ENCODE measurements around the gene HPS1.
A peak's percentile ranks its signal among the peaks of the same experiment; 100 is the strongest.

The HPS1 gene

DNA sequence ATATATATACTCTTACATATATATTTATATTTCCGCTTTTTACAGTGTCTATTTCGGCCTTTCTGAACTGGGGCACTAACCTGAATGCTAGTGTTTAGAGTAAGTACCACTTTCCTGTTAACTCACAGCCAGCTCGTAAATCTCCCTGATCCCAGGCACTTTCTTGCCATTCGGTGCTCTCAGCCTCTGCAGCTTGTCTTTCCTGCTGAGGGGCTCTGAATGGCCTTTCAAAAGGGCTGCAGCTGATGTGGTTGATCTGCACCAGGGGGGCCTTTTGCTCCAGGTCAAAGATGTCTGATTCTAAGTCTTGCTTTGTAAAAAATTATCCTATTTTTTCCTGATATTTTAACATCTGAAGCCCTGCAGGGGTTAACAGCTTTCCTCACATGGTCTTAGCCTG is 25.5 kb upstream of the HPS1 start:
- no peak for TF ChIP-seq GATA3 (IDR thresholded peaks at IDR 0.05; ENCODE audit: low read depth, low read length)
- no peak for TF ChIP-seq GATA2 (IDR thresholded peaks at IDR 0.05; ENCODE audit: low read depth, low read length)

- TF ChIP-seq GATA2 (IDR thresholded peaks at IDR 0.05; ENCODE audit: low read depth, low read length) (no peak), GATA3 (IDR thresholded peaks at IDR 0.05; ENCODE audit: low read depth, low read length) (no peak)
Measured at GRCh38 chr10:98470850-98471249, 24.1 kb upstream of the HPS1 start.

DNA sequence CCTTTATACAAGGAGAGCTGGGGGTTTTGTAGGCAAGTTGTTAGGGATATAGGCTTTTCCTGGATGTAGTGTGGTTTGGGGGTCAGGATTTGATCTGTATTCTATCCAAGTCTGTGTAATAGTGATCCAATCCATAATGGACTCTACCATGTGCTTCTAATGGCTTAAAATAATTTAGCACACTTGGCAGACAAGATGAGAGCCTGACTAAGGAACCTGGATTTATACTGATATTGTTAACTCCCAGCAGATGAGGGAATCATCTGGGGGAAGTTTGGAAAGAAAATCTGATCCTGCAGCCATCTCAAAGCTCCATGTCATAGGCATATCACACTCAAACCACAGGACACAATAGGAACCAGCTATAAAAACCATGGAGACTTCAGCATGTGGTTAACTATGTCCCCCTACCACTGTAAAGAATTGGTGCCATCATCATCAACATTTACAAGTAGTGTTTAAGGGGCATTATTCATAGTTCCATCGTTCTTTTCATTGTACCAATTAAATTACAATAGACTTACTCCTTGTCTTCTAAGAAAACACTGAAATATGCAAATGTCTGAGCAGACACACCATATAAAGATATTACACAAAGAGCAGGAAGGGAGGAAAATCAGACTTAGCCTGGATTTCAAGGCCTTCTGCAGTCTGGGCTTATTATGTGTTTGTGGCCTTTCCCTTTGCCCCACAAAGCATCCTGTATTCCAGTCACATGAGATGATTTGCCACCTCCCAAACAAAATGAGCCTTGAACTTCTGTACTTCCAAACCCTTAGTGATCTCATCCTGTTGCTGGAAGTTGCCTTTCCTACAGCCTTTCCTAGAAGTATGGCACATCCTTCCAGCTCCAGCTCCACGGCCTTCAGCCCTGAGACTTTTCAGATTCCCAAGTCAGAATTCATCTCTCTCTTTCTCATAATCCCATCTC is 22.5 kb upstream of the HPS1 start:
- TF ChIP-seq GATA3 (IDR thresholded peaks at IDR 0.05; ENCODE audit: low read depth, low read length) (no peak), GATA2 (IDR thresholded peaks at IDR 0.05; ENCODE audit: low read depth, low read length) (no peak)

DNA sequence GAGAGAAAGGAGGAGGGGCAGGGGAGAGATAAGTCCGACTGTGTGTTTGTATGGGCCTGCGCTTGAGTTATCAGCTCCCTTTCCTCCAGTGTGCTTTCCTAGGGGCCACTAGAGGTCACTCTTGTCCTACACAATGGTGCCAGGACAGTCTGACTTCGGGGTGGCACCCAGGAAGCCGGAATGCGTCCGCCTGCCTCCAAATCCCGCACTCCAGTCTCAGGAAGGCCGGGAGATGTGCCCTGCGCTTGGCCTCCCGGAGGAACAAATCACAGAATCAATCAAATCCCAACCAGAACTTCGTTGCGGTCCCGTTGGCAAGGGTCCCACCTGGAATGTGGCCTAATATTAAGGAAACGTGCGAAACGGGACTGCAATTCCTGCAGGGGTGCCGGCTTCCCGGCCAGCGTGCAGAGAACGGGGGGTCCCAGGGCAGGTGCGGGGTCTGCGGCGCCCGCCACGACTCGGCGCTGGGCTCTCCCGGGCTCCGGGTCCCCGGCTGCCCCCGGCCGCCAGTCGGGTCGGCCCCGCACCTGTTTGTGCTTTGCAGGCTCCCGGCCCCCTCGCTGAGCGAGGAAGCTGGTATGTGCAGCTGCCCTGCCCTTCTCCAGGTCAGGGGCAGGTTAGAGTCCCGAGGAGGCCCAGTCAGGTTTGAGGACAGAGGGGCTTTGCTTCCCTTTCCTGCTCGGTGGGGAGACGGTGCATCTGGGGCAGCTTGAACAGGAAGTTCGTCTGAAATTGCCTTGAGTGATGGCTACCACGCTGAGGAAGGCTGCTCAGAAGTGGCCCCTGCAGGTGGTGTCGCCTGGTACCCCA is 21.0 kb upstream of the HPS1 start:
- TF ChIP-seq GATA3 (IDR thresholded peaks at IDR 0.05; ENCODE audit: low read depth, low read length) = no peak
- no peak for TF ChIP-seq GATA2 (IDR thresholded peaks at IDR 0.05; ENCODE audit: low read depth, low read length)

DNA sequence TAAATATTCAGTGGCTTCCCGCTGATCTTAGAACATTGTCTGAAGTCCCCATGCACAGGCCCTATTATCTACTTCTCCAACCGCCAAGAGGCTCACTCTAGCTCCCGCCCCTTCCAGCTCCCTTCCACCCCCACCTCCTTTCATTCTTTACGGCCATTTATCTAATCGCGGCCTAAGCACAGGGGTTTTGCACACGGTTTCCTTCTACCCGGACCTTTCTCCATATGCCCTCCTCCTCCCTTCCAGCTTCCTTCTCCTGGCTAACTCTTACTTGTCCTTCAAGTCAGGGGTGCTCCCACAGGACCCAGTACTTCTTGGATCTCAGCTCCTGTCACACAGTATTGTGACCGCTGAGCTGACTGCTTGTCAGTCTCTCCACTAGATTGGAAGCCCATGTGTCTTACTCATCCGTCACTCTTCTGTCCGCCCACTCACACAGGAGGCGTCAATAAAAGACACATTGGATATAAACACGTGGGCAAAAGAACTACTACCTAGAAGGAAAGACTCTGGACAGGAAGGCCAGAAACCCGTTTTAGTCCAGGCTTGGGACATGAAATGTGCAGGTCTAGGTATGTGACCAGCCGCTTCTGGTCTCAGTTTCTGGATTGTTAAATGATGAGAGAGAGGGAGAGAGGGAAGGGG is 20.2 kb upstream of the HPS1 start:
- TF ChIP-seq GATA2 (IDR thresholded peaks at IDR 0.05; ENCODE audit: low read depth, low read length) = no peak
- no peak for TF ChIP-seq GATA3 (IDR thresholded peaks at IDR 0.05; ENCODE audit: low read depth, low read length)

DNA sequence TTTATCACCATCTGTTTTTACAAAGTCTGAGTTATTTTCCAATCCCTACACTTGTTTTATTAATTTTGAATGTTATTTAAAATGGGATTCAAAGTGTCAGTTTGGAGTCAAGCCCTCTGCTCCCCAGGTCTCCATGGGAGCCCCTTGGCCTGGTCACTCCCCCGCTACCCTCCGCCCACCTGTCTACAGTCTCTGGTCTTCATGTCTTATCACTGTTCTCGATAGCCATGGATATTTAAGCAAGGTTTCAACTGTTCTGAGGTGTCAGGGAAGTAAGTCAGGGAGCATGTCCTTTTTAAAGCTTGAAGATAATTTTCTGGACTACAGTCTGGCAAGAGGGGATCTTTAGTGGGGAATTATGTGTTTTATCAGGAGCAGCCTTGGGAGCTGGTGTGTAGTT is 19.1 kb upstream of the HPS1 start:
- TF ChIP-seq GATA3 (IDR thresholded peaks at IDR 0.05; ENCODE audit: low read depth, low read length) (no peak), GATA2 (IDR thresholded peaks at IDR 0.05; ENCODE audit: low read depth, low read length) (no peak)

- TF ChIP-seq GATA3 (IDR thresholded peaks at IDR 0.05; ENCODE audit: low read depth, low read length) = no peak
- no peak for TF ChIP-seq GATA2 (IDR thresholded peaks at IDR 0.05; ENCODE audit: low read depth, low read length)
Measured at GRCh38 chr10:98463976-98464754, 17.4 kb upstream of the HPS1 start.

- TF ChIP-seq GATA2 (IDR thresholded peaks at IDR 0.05; ENCODE audit: low read depth, low read length) = no peak
- no peak for TF ChIP-seq GATA3 (IDR thresholded peaks at IDR 0.05; ENCODE audit: low read depth, low read length)
Measured at GRCh38 chr10:98463016-98463415, 16.3 kb upstream of the HPS1 start.

DNA sequence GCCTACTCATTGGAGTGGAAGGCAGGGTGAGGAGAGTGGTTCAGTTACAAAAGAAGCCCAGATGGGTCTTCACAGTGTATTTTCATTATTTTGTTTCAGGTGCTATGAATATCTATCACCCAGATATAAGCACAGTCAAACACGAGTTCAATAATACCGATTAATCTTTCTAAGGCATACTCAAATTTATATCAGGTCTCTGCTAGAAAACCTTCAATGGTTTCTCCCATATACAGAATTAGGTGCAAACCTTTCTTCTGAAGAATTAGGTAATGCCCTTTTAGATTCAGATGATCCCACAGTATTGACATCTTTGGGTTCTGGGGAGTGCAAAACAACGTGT is 14.7 kb upstream of the HPS1 start:
- TF ChIP-seq GATA3 (IDR thresholded peaks at IDR 0.05; ENCODE audit: low read depth, low read length) = no peak
- no peak for TF ChIP-seq GATA2 (IDR thresholded peaks at IDR 0.05; ENCODE audit: low read depth, low read length)

DNA sequence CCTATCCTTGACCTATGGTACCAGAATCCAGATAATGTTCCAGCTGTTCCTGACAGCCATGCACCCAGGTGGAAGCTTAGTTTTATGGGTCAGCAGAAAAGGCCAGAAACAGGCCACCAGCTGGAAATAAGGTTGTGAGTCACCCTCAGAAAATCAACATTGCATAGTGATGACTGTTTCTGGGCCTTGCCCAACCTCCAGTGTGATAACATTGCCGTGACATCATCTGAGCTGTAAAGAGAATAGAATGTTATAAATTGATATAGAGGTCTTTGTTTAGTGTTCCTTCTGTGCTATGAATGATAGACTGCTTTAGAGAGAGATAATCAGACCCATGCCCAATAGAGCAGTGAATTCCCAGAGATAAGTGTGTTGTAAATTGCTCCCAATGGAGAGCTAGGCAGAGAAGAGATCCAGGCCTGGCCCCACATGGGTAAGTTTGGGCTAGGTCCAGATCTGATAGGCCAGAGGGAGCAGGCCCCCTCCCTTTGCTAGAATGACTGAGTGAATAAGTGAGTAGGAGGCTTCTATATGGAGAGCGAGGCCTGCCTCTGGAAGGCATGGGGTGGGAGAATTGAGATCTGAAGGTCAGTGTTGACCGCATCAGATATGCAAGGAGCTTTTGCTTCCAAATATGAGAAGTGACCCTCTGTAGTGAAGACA is 14.2 kb upstream of the HPS1 start:
- TF ChIP-seq GATA2 (IDR thresholded peaks at IDR 0.05; ENCODE audit: low read depth, low read length) = peak; percentile 98
- TF ChIP-seq GATA3 (IDR thresholded peaks at IDR 0.05; ENCODE audit: low read depth, low read length) = peak; percentile 91

GRCh38 chr10:98458809-98459784 is 12.4 kb upstream of the HPS1 start:
- TF ChIP-seq GATA3 (IDR thresholded peaks at IDR 0.05; ENCODE audit: low read depth, low read length) (no peak), GATA2 (IDR thresholded peaks at IDR 0.05; ENCODE audit: low read depth, low read length) (no peak)

DNA sequence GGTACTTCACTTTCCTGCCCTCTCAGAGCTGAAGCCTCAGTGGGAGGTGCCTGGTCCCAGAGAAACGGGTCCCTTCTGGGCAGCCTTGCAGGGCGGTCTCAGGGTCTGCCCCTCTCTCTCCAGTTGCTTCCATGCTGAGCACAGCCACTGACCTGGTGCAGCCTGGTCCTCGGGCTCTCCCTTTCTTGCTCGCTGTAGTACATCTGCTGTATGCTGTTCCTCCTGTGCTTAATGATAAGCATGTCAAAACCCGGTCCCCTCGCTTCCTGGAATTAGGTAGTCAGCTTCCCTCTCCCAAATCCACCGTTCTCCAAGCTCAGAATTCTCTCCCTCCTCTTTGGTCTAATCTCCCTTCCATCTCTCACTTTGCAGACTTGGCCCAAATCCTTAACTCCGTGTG is 11.0 kb upstream of the HPS1 start:
- TF ChIP-seq GATA2 (IDR thresholded peaks at IDR 0.05; ENCODE audit: low read depth, low read length) = no peak
- no peak for TF ChIP-seq GATA3 (IDR thresholded peaks at IDR 0.05; ENCODE audit: low read depth, low read length)
